OCI-M2 (cell line): ENCODE results near the gene TMCC1.
A peak's percentile ranks its signal among the peaks of the same experiment; 100 is the strongest.
"Not testable (repeated sequence)": the region's sequence is repeated elsewhere in the genome, so short reads cannot be mapped to it uniquely, and the experiment has no call there.

Source experiments
- DNase-seq: peaks from one replicate; lab custom pipeline; 2025; ENCODE audit not compliant: unreplicated experiment; lab: John Stamatoyannopoulos, UW

The TMCC1 gene

DNA sequence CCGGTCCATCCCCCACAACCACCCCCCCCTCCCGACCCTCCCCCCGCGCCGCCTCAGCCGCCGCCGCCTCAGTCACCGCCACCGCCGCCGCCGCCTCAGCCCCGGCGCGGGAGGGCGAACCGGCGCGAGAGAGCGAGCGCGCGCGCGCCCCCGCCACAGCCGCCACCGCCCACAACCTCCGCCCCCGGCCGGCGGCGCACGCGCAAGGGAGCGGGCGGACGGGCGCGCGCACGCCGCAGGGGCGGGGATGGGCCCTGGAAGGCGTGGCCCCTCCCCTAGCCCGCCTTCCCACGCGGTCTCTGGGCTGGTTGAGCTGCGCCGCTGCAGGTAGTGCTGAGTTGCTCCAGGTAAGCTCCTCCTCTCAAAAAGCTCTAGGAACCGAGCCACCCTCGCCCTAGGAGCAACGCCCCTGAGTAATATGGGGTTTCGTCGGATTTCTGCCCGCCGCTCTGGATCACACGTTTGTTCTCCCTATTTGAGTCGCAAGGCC, at the start of gene TMCC1:
Gene TMCC1 (minus strand): TSS at position 131 of the 490 bp plus-strand sequence.
- DNase-seq: no peak

DNA sequence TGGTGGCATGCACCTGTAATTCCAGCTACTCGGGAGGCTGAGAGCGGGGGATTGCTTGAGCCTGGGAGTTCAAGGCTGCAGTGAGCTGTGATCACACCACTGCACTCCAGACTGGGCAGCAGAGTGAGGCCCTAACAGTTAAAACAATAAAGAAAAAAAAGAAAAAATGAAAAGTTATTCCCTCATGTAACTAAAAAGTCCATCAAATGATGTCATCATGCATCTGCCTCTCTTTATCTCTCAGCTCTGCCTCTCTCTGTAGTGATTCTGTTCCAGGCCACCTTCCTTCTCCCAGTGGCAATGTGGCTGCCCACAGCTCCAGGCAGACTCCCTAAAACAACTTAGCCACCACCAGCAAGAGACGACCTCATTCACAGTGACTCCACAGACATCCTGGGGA, 49.5 kb upstream of the TMCC1 start:
- DNase-seq: no peak

DNA sequence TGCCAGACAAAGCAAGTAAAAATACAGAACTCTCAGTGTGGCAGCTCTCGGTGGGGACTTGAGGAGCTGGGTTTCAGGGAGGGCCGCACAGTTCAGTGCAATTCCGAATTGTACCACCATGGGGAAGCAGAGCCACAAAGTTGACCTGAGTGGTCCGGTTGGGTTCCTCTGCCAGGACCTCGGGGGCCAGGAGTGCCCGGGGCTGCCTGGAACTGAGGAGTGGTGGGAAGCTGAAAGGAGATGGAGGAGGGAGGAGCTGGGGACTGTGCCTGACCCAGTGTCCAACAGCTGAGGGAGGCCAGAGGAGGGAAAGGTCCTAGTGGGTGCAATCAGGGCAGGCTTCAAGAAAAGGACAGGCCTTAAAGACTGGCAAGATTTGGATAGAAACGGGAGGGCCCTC, 48.8 kb upstream of the TMCC1 start:
- DNase-seq: peak; percentile 27

DNA sequence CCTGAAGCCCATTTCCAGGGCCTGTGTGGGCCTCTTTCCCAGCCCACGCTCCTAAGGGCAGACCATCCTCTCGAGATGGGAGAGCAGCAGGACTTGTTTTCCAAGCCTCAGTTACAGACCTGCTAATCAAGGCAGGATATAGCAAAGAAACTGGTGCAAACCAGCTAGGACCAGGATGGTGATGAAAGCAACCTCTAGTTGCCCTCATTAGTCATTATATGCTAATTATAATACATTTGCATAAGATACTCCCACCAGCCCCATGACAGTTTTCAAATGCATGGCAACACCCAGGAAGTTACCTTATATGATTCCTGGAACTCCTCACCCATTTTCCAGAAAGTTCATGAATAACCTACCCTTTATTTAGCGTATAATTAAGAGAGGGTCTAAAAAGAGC, 46.6 kb upstream of the TMCC1 start:
- DNase-seq: no peak

DNA sequence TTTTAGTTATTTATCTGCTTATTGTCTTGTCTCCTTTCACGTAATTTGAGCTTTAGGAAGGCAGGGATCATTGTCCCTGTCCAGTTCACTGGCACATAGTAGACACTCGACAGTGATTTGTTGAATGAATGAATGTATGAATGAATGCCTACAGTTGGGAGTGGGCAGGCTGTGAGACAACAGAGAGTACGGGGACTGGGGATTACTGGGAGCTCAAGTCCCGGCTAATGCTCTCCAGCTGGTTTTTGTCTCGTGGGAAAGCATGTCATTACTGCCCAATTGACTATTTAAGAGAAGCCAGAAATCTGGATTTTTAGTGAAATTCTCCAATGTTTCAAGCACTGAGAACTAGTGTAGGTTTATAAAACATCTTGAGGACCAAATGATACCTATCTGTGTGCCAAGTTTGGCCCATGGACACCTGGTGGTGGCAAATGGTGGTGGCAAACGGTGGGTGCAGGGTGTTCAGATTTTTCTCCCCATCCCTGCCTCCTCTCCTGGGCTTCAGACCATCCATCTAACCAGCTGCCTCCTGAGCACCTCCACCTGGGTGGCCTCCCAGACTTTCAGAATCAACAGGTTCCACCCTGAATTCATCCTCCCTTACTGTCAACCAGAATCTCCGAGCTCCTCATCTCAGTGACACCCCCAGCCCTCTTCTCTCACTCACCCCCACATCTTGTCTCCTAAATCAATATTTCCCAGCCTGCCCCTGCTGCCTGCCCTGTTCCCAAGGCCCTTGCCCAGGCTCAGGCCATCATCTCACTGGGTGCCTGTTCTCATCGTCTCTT, 44.8 kb upstream of the TMCC1 start:
- DNase-seq: no peak

DNA sequence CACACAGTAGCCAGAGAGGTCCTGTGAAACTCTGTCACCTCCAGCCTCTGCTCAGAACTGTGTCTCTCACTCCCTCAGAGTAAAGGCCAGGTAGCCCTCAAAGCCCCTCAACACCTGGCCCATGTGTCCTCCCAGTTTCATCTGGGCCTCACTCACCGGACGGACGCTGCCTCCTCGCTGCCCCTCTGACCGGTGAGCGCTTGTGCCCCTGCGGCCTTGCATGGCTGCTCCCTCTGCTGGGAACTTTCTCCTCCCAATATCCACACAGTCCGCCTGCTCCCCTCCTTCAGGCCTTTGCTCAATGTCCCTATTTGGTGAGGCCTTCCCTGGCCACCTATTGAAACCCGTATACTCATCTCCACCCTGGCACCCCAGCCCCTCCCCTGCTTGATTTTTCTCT, 44.2 kb upstream of the TMCC1 start:
- no peak for DNase-seq

DNA sequence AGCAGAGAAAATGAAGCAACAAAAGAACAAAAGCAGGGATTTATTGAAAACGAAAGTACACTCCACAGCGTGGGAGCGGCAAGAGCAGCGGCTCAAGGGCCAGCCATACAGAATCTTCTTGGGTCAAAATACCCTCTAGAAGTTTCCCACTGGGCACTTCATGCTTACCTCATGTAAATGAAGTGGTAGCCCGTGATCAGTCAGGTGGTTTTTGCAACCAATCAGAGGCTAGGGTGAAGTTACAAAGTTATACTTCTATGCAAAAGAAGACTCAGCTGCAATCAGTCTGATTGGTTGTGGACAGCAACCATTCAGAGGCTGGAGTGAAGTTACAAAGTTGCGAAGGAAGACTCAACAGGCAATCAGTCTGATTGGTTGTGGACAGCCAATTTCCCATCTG, 43.2 kb upstream of the TMCC1 start:
- DNase-seq: no peak

DNA sequence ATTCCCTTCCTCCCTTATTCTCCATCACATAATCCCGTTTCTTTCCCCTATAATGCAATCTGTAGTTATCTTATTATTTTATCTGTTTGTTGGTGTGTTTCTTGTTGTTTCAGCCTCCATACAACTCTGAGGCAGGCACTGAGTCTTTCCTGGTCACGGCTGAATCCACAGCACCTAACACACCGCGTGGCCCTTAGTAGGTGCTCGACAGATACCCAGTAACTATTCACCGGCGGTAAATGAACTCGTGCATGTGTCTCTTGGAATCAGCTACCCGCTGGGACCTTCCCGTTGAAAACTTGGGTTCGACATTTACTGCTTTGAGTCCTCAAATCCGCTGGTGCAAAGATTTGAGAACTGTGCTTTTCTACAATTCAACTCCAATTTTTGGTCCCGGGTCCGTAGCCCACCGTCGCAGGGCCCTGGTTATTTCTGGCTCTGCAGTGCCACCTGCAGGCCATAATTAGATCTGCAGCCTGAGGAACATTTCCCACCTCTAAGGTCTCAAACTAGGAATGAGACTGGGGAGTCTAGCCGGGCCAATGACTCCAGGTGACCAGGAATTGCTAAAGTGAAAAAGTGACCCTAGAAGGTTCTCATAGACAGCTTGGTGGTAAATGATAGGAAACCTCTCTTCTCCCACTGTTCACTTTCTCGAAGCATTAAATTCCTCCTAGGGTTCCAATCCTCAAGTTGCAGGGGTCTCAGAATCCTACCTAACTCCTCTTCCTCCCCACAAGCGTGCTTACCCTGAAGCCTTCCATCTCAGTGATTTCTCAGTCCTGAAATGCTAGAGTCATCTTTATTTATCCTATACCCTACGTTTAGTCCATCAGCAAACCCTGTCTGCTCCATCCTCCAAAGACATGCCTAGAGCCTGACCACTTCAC, 41.0 kb upstream of the TMCC1 start:
- no peak for DNase-seq

DNA sequence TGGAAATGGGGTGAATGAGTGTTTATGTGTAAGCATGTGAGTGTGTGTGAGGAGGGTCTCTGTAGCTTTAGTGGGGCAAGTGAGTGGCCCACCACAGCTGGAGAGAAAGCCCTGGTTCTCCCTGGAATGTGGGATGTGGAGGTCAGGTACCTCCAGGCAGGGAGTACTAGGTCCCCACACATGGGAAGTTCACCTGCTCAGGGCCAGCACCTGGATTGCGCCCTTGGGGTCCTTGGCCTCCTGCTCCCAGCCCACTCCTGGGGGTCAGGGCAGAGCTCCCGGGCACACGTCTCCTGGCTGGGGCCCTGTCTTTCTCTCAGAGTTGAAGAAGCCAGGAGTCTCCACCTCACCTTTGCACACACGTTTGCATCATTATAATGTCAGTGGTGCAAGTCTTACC, 40.0 kb upstream of the TMCC1 start:
- DNase-seq: no peak

DNA sequence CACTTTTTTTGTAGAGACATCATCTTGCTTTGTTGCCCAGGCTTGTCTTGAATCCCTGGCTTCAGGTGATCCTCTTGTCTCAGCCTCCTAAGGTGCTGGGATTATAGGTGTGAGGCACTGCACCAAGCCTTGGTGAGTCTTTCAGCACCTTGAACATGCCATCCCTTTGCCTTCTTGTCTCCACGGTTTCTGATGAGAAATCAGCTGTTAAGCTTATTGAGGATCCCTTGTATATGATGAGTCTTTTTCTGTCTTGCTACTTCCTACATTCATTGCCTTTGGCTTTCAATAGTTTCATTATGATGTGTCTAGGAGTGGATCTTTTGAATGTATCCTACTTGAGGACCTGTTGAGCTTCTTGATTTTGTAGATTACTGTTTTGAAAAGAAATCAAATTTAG, 35.9 kb upstream of the TMCC1 start:
- DNase-seq: no peak

DNA sequence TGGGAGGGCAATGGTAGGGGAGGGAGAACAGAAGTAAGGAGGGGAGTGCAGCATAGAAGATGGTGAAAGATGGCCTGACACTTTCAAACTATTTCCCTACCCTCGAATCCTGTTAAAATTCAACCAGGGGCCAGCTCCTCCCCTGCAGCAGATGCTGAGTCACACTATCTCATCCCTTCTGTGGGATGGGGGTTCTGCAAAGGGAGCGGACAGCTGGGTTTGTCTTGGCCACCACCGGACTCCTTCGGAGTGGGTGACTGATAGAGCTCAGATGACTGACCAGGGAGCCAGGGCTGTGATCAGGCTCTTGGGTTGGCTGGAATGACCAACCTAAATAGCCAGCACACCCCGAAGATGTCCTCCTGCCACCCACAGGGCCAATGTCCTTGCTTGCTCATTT, 33.6 kb upstream of the TMCC1 start:
- no peak for DNase-seq

DNA sequence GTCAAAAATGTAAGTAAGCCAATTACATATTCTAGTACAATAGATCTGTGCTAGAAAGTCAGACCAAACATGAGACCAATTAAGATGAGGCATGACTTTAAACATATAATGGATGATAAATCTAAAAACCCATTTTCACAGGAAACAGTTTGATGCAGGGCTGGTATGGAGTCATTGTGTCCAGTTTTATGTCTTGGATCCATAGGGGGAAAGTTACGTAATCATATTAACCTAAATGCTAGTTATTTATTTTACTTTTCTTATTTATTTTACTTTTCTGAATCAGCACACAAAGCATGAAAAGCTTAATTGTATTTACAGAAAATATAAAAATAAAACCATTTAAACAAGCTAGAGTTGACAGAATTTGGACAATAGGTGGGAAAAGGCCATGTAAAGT, 26.3 kb upstream of the TMCC1 start:
- no peak for DNase-seq

DNA sequence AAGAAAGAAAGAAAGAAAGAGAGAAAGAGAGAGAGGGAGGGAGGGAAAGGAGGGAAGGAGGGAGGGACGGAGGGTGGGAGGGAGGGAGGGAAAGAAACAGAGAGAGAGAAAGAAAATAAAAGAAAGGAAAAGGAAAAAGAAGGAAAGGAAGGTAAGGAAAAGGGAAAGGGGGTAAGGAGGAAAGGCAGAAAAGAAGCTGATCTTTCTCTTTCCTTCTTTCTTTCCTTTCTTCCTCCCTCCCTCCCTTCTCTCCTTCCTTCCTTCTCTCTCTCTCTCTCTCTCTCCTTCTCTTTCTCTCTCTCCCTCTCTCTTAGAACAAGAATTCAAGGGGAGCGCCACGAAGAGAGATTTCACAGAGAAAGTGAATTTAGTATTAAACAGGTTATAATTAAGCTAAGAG, 25.8 kb upstream of the TMCC1 start:
- no peak for DNase-seq

DNA sequence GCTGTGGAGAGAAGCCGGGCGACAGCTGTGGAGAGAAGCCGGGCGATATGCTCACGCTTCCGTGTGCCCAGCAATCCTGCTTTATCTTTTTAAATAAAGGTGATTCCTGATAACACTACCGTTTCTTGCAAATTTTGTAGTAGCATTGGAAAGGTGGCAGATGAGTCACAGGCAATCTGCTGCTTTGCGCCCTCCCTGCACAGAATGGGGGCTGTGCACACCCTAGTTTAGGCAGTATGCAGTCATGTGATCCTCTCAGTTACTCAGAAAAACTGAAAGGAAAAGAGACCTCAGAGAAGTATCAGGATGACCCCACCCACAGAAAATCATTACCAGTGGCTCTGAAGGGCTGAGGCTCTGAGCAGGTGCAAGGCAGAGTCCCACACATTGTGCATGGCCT, 24.9 kb upstream of the TMCC1 start:
- no peak for DNase-seq

DNA sequence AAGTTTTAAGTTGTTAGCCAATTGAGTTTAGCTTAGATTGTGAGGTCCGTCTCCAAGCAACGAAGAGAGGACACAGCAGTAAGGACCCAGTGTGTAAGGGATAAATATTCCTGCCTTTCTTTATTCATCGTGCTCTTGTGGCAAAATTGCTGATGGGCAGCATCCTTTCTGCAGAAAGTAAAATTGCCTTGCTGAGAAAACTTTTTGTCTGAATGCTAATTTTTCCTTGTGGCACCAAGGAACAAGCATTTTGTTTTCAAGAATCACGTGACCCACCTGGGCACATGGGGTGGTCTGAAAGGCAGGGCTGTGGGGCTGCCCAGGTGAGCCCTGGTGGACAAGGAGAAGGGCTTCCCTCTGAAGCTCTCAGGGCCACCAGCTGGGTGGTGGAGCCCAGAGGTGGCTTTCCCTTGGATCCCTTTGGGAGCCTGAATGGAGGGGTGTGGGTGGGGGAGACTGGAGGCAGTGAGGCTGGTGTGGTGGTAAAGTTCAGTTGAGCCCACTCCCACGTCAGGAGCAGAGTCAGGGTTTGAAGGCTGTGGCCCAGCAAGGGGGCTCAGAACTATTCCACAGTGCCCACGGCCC, 24.0 kb upstream of the TMCC1 start:
- DNase-seq: no peak

DNA sequence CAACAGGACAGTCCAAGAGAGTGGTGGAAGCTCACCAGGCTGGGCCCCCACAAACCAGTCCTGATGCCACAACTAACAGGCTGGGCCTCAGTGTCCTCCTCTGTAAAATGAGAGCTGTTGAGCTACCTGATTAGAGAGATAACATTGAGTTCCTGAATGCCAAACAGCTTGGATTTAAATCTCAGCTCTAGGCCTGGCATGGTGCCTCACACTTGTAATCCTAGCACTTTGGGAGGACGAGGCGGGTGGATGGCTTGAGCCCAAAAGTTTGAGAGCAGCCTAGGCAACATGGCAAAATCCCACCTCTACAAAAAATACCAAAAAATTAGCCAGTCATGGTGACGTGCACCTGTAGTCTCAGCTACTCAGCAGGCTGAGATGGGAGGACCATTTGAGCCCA, 20.1 kb upstream of the TMCC1 start:
- no peak for DNase-seq

DNA sequence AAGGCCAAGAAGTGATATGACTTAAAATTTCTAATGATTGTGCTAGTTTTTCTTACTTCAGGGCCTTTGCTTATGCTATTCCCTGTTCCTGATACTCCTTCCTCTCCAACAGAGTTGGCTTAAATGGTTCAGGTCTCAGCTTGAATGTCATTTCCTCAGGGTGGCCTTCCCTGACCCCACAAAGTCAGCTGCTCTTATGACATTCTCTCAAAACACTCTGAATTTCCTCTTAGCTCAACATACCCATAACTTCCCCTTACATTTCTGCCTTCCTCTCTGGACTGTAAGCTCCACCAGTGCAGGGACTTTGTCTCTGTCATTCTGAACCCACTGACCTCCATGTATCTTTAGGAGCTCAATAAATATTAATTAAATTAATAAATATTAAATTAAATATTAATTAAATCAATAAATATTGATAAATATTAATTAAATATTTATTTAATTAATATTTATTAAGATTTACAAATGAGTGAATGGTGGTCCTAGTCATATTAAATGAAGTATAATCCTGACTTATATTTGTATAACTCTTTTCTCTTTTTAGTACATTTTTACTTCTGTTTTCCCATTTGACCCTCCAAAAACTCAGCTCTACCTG, 17.9 kb upstream of the TMCC1 start:
- DNase-seq: no peak

DNA sequence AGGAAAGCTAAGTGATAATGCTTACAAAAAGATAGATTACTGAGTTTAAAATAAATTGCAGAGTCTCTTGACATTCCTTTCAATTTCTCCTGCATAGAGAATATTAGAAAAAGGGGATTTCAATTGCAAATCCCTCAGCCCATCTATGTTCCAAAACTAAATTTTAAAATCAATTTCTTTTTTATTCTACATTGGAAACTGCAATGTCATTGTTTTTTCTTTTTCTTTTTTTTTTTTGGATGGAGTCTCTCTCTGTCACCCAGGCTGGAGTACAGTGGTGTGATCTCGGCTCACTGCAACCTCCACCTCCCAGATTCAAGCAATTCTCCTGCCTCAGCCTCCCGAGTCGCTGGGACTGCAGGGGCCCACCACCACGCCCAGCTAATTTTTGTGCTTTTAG, 15.7 kb upstream of the TMCC1 start:
- not testable (repeated sequence) for DNase-seq

DNA sequence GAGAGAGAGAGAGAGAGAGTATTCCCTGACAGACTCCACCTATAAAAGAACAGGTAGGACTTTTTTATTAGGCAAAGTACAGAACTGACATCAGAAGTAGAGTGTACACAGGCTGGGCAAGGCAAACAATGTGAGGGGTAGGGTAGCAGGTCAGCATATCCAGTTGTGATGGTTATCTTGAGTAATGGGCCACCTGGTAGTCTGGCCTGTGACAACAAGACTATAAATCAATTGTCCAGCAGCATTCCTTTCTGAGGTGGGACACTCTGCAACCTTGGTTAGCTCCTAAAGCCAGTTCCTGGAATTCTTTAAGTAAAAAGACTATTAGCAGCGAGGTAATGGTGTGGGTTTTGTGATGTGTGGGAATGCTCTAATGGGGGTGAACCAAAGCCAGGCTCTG, 14.9 kb upstream of the TMCC1 start:
- no peak for DNase-seq

DNA sequence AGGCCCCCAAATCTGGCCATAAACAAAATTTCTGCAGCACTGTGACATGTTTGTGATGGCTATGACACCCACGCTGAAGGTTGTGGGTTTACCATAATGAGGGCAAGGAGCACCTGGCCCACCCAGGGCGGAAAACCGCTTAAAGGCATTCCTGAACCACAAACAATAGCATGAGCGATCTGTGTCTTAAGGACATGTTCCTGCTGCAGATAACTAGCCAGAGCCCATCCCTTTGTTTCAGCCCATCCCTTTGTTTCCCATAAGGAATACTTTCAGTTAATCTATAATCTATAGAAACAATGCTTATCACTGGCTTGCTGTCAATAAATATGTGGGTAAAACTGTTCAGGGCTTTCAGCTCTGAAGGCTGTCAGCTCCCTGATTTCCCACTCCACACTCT, 7.8 kb upstream of the TMCC1 start:
- DNase-seq: not testable (repeated sequence)

DNA sequence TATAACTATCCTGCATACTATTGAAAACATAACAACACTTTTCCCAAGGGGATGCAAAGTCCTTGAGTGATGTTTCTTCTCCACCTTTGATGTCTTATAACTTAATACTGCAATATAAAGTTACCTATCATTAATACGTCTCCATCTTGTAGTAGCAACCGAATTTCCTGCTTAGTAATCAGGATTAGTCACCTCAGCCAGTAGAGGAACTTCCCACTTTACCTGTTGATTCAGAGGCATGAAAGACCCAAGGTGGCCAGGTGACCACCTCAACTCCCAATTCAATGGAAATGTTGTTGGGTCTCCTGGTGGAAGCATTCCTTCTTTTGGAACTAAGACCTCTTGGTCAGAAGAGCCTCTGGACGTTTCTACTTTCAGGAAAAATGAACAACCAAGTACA, 3.5 kb upstream of the TMCC1 start:
- no peak for DNase-seq
